Non-pigmented ciliary epithelial cell (primary cell): Measurements from ENCODE around the gene FFAR2.

ENCODE experiments used
- DNase-seq: peaks from one replicate; pipeline ENCODE4 v3.0.0-alpha.2; 2010; ENCODE audit warnings: low read depth

FFAR2 gene

GRCh38 chr19:35487656-35488182 lies 39.7 kb downstream of the FFAR2 start:
- DNase-seq: no peak

- DNase-seq: no peak
Measured at GRCh38 chr19:35488677-35489076, 40.6 kb downstream of the FFAR2 start.

- no peak for DNase-seq
Measured at GRCh38 chr19:35490364-35490763, 42.3 kb downstream of the FFAR2 start, which contains the start of gene KRTDAP. Gene KRTDAP (minus strand): TSS chr19:35490464. CDS start chr19:35490442, 22 bp downstream.

- no peak for DNase-seq
Measured at GRCh38 chr19:35491836-35492360, 43.8 kb downstream of the FFAR2 start.

GRCh38 chr19:35493971-35494370 lies 45.9 kb downstream of the FFAR2 start:
- DNase-seq: no peak

GRCh38 chr19:35495107-35496064 lies 47.3 kb downstream of the FFAR2 start:
- no peak for DNase-seq

- DNase-seq: no peak
Measured at GRCh38 chr19:35497406-35497805, 49.3 kb downstream of the FFAR2 start.

GRCh38 chr19:35498220-35498619 lies 50.2 kb downstream of the FFAR2 start:
- no peak for DNase-seq

- DNase-seq: no peak
Measured at GRCh38 chr19:35498984-35499527, 51.0 kb downstream of the FFAR2 start.

- no peak for DNase-seq
Measured at GRCh38 chr19:35500611-35501010, 52.6 kb downstream of the FFAR2 start.
